Mesenteric fat pad (tissue), 1 donor: Measurements from ENCODE around the gene IL19. TPM values are rescaled to one million over a fixed set of nuclear protein-coding genes. Genes with fewer than 3 reads are reported as not detected.

ENCODE experiments used
- DNase-seq: peaks from one replicate; pipeline ENCODE4 v3.0.0-alpha.2; 2020; ENCODE audit warnings: low spot score
- total RNA-seq: library from RNA; stranded (reverse); fragmentation: NEBNext Ultra II Directional; extraction: Animal tissue kit (Norgen Biotek cat#: 25700); gene quantifications from one replicate; pipeline ENCODE4 v1.2.1, GENCODE V29; 2021
- donor health status: DM: yes; HTN: yes; CAD: no.

IL19 gene
- total RNA-seq, 1 donor from 2014 or later: not detected

GRCh38 chr1:206886831-206887230 is 116.3 kb downstream of the IL19 start:
- DNase-seq: no peak

- DNase-seq: no peak
These were observed 117.1 kb downstream of the IL19 start for GRCh38 chr1:206887701-206888100.

- DNase-seq: no peak
These were observed 119.8 kb downstream of the IL19 start for GRCh38 chr1:206890125-206891060.

- DNase-seq: no peak
These were observed 120.8 kb downstream of the IL19 start for GRCh38 chr1:206891412-206891811.

Other genes starting within 250 kb of the IL19 start
- 37.8 TPM for gene EIF2D, start 158.3 kb upstream of the IL19 start, total RNA-seq
- 16.1 TPM for gene DYRK3, start 135.2 kb upstream of the IL19 start, total RNA-seq
- 103 TPM for gene MAPKAPK2, start 85.9 kb upstream of the IL19 start, total RNA-seq
- gene IL10, start 1.7 kb downstream of the IL19 start, total RNA-seq: 23.0 TPM
- gene IL20, start 94.8 kb downstream of the IL19 start, total RNA-seq: not detected
- not detected for gene IL24, start 126.7 kb downstream of the IL19 start, total RNA-seq
- gene FCMR, start 151.2 kb downstream of the IL19 start, total RNA-seq: 5.8 TPM
- 6.9 TPM for gene PIGR, start 175.7 kb downstream of the IL19 start, total RNA-seq
- gene FCAMR, start 199.7 kb downstream of the IL19 start, total RNA-seq: not detected